Endometrial microvascular endothelial cells (primary cell): ENCODE measurements around the gene C20orf96. TPM values are rescaled to one million over a fixed set of nuclear protein-coding genes. Genes with fewer than 3 reads are reported as not detected.
"Not testable (repeated sequence)": the region's sequence is repeated elsewhere in the genome, so short reads cannot be mapped to it uniquely, and the experiment has no call there.

Source experiments
- in situ Hi-C: cut with HindIII; loops from 2 replicates; pipeline ENCODE4 v1.10.0; 2017; ENCODE audit warnings: low sequenced_read_pairs, low pct_unique_long_range_greater_than_20kb; ENCODE audit errors: inconsistent ontology term
- total RNA-seq: library from RNA; depleted of rRNA; stranded (reverse); fragments of >200 nt; gene quantifications from one replicate; pipeline ENCODE4 v1.2.3, GENCODE V29; 2015; ENCODE audit errors: inconsistent ontology term

The C20orf96 gene
- 3.8 TPM for total RNA-seq

DNA sequence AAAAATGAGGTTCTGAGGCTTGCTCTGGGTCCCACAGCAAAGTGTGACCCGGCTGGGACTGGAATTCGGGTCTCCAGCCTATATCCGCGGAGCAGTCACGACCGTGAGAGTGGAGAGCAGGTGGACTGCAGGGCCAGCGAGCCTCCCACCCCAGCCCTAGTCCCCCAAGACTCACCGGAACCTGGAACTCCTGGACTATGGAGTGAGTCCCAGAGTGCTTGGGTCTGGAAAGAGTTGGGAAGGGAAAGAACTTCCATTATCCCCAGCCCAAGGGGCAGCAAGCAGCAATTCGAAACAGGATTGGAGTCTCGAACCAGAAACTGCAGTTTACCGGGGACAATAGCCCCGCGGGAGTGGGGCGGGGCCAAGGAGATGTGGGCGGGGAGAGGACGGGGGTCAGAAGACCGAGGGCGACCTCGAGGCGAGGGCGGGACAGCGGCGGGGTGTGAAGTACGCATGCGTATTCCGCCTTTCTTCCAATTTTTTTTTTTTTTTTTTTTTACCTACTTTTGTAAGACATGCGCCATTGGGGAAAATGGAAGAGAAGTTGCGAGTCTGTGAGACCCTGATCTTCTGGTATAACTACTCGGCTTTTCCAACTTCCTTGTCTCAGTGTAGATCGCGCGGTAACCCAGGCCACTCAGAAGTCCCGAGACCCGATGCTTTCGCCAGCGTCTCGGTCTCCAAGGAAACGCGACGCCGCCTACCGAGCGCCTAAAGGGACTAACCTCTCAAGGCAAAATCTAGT lies at the start of gene C20orf96:
Gene C20orf96, minus strand, starts transcription at position 667 of the 748 bp plus-strand sequence. Its CDS starts 140 bp downstream, at position 527.
- in situ Hi-C loops: no loop called here

- in situ Hi-C loops: not testable (repeated sequence)
Observed at GRCh38 chr20:336040-336439, 45.5 kb upstream of the C20orf96 start.

DNA sequence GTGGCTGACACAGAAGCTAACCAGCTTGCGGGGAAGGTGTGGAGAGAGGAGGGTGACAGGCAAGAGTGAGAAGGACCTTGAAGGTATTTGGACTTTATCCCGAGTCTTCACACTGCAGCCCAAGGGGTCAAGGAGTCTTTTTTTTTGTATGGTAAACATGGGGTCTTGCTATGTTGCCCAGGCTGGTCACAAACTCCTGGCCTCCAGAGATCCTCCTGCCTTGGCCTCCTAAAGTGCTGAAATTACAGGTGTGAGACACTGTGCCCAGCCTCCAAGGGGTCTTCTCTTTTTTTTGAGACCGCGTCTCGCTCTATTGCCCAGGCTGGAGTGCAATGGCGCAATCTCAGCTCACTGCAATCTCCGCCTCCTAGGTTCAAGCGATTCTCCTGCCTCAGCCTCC lies 44.0 kb upstream of the C20orf96 start:
- in situ Hi-C loops: no loop called here

DNA sequence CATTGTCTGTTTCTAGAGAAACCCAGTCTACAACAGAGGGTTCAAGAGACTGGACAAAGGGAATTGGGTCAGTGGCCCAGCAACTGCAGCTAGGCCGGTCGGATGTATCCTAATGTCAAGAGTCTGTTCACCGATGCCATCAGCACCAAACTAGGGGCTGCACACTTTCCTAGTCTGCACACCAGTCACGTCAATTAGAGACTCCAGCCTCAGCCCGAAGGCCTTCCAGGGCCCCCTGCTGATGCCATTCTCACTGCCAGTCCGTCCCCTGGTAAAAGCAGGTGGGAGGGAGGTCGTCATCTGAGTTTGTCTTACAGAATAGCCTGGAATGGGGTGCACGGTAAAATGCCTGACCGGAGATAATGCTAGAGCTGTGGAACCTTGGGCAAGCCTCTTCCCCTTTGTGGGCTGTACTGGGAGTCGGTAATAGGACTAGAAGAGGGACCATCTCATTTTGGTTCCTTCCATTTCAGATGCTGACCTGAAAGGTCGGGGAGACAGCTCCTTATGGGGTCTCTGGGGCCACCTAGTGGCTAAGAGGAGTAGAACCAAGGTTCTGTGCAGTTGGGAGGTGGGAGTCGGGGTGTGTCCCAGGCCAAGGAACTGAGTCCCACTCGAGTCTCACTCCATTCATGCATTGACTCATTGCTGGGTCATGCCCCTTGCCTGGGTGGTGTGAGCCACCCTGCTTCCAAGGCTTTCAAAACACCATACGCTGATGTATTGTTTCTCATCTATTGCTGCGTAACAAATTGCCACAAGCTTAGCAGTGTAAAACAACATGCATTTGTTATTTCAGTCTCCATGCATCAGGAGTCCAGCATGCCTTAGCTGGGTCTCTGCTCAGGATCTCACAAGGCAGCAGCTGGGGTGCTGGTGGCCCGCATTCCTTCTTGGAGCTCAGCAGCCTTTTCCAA lies 39.9 kb upstream of the C20orf96 start:
- in situ Hi-C loops: no loop called here

DNA sequence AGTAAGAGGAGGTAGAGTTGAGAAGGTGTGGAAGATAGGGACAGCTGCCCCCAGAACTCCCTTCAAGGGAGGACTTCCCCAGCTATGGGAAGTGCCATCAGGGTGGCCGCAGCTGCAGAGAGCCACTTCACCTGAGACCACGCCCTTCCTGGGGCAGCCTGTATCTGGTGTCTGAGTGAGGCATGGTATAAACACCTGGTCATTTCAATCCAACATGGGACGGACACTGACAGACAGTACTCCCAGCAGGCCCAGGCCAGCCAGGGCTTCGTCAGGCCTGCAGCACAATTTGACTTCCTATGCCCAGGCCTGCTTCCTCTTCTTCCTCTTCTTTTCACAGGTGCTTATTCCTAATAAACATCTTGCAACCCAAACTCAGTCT lies 39.3 kb upstream of the C20orf96 start:
- in situ Hi-C loops: no loop called here

DNA sequence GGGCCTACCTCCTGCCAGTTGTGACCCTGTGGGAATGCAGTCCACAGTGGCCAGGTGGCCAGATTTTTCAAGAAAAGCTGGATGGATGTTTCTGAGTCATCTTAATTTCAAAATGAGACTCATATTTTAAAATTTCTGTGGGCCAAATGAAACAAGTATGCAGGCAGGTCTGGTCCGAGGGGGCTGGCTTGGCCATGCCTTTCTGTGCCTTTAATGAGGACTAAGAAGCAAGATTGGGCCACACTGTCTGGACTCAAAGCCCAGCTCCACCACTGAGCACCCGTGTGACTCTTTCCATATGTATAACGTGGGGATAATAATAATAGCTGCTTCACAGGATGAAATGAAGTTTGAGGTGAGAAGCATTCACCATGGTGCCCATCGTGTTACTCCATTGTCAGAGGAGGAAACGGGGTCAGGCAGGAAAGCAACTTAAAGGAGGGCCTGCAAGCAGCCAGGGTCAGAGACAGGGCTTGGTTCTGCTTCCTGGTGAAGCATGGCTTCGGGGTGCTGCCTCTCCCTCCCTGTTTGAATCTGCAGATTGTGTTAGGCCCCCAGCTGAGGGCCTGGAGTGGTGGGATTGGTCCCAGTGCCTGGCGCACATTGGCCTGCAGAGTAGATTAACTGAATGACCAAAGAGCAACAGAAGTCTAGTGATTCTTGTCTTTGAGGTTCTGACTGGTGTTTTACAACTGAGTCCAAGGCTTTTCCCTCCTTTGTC lies 38.6 kb upstream of the C20orf96 start:
- in situ Hi-C loops: no loop called here

- in situ Hi-C loops: no loop called here
Observed at GRCh38 chr20:328027-328974, 37.8 kb upstream of the C20orf96 start.

DNA sequence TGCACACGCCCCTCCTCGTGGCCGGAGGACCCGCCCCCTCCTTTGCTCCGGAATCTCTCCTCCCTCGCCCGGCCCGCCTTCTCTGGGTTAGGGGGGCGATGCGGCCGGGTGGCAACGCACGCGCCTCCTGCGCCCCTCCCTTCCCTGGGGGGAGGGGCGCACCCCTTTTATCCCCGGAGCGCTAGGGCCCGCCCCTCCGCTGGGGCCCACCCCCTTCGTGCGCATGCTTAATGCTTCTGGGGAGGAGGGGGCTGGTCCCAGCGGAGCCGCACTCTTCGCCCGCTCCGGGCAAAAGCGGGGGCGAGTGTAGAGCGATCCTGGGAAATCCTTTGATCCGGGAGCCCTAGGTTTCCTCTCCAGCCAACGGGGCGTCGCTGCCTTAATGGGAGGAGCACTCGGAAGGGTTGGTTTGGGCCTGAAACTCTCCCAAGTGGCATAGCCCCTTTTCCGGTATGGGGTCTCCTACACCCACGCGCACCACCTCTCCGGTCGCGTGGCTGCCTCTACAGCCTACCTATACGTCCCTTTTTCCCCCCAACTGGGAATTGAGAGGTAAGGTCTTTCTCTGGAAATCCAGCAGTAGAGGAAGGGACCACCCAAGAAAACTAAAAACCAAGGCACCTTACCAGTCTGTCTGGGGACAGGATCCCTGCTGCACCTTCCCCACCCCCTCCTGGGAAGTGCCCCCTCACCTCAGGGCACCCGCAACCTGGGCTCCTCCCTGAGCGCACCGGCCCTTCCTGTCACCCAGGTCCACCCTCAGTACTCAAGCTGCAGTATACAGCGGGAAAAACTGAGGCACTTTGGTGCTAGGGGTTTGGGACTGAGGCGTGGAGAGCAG lies 36.9 kb upstream of the C20orf96 start:
- in situ Hi-C loops: no loop called here

DNA sequence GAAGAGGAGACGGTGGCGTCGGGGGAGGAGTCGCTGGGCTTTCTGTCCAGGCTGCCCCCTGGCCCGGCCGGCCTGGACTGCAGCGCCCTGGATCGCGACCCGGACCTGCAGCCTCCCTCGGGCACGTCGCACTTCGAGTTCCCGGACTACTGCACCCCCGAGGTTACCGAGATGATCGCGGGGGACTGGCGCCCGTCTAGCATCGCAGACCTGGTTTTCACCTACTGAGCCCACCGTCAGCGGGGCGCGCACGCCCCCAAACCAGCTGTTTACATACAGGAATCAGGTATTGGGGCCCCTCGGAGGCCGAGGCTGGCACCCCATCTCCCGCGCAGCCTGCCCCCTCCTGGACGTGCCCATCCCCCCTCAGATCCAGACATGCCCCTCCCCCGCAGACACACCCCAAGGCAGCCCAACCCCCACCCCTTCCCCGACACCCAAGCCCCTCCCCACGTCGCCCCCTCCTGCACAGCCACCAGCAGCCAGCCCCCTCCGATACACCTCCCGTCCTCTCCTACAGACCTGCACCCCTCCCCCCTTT lies 36.2 kb upstream of the C20orf96 start:
- in situ Hi-C loops: no loop called here

DNA sequence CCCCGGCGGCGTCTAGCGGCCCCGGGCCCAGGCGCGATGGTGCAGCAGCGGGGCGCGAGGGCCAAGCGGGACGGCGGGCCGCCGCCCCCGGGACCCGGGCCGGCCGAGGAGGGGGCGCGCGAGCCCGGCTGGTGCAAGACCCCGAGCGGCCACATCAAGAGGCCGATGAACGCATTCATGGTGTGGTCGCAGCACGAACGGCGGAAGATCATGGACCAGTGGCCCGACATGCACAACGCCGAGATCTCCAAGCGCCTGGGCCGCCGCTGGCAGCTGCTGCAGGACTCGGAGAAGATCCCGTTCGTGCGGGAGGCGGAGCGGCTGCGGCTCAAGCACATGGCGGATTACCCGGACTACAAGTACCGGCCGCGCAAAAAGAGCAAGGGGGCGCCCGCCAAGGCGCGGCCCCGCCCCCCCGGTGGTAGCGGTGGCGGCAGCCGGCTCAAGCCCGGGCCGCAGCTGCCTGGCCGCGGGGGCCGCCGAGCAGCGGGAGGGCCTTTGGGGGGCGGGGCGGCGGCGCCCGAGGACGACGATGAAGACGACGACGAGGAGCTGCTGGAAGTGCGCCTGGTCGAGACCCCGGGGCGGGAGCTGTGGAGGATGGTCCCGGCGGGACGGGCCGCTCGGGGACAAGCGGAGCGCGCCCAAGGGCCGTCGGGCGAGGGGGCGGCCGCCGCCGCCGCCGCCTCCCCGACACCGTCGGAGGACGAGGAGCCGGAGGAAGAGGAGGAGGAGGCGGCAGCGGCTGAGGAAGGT lies 35.5 kb upstream of the C20orf96 start:
- in situ Hi-C loops: no loop called here

GRCh38 chr20:325045-325888 lies 34.7 kb upstream of the C20orf96 start, which contains the start of gene SOX12:
TSS of gene SOX12 (plus strand) at chr20:325552. CDS start at chr20:325925, 373 bp downstream.
- in situ Hi-C loops: no loop called here

DNA sequence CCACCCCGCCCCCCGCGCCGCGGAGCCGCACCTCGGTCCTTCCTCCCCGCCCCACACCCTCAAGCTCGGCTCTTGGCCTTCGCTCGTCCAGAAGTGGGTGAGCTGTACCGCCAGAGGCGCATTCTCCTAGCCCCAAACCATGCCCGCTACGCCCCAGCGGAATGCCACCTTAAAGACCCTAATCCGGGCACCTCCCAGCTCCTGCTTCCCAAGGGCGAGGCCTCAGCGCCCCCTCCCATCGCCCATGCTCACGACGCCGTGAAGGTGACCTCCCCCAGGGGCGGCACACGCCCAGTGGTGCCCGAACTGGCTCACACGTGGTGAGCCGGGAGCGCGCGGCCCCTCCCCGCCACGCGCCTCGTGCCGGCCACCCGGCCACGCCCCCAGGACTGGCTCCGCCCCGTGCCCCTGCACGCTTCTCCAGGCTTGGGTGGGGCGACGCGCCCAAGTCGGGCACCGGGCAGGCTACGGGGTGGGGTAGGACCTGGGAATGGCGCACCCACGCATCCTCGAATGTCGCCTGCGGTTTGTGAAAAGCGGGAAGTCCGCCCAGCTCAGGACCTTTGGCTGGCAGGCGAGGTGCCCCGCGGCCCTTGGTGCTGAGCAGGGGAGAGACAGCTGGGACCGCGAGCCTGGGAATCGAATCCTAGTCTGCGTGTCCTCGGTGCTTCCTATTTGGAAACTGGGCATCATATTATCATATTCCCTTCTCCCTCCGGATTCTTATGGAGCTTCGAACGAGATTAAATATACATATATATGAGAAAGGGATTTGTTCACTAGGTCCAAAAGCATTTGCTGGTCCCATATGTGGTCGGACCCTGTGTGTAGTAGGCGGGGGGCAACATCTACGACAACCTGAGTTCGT lies 33.9 kb upstream of the C20orf96 start:
- in situ Hi-C loops: no loop called here

- in situ Hi-C loops: no loop called here
Observed at GRCh38 chr20:316316-317068, 25.9 kb upstream of the C20orf96 start.

- in situ Hi-C loops: no loop called here
Observed at GRCh38 chr20:313948-314347, 23.4 kb upstream of the C20orf96 start.
